Measurements from ENCODE around the gene RC3H1. TPM values are rescaled to one million over a fixed set of nuclear protein-coding genes. Genes with fewer than 3 reads are reported as not detected.
"Not testable (repeated sequence)": the region's sequence is repeated elsewhere in the genome, so short reads cannot be mapped to it uniquely, and the experiment has no call there.

RC3H1 gene
- total RNA-seq, 2 experiments from 2014 or later = 38.0 to 40.4 TPM

- H3K36me3 ChIP-seq (ENCODE audit: insufficient read depth, low read length) = peaks cover 63% of the 10 kb centered on the region
These were observed 35.2 kb downstream of the RC3H1 start for GRCh38 chr1:173986951-173987350.

GRCh38 chr1:173970252-173970651 is 51.9 kb downstream of the RC3H1 start:
- Mint-ChIP-seq H3K4me1 (ENCODE audit: low read depth) (no peaks in the 10 kb centered on the region), H3K4me3 (no peak overlapping the region), H3K27me3 (no peaks in the 10 kb centered on the region), H3K27ac (no peak overlapping the region), H3K36me3 (ENCODE audit: low read depth) (peaks cover 76% of the 10 kb centered on the region), H3K9me3 (no peaks in the 10 kb centered on the region)
- intact Hi-C loops (cut with DNase I, micrococcal nuclease) = no loop called here
- ChIA-PET CTCF (interaction anchor here (1.5 kb wide), 1 partner anchor 247 kb away, joined by 4 read pairs; no protein-coding TSS in a partner anchor), POLR2A (no interaction called here)
- Histone ChIP-seq H3K9me3 (ENCODE audit: control insufficient read depth in 1 of 2, insufficient read depth in 1 of 2, low read length in 2 of 2) (no peaks in the 10 kb centered on the region), H3K27ac (ENCODE audit: low read depth in 1 of 2, low read length in 2 of 2) (no peak overlapping the region), H3K36me3 (ENCODE audit: insufficient read depth, low read length) (peaks cover 71% of the 10 kb centered on the region), H3K27me3 (ENCODE audit: control insufficient read depth in 1 of 2, insufficient read depth in 2 of 2, low read length in 2 of 2) (no peaks in the 10 kb centered on the region), H3K4me1 (ENCODE audit: insufficient read depth, low read length) (no peaks in the 10 kb centered on the region), H3K4me3 (ENCODE audit: low read length) (no peak overlapping the region)
- no peak for DNase-seq
- ATAC-seq (ENCODE audit: poor library complexity) = no peak
- TF ChIP-seq CTCF (IDR thresholded peaks at IDR 0.05) = no peak

More at GRCh38 chr1:173986951-173987350, 35.2 kb downstream of the RC3H1 start:
- Histone ChIP-seq H3K27me3 (ENCODE audit: control insufficient read depth in 1 of 2, insufficient read depth in 2 of 2, low read length in 2 of 2) (no peaks in the 10 kb centered on the region), H3K9me3 (ENCODE audit: control insufficient read depth in 1 of 2, insufficient read depth in 1 of 2, low read length in 2 of 2) (no peaks in the 10 kb centered on the region), H3K27ac (ENCODE audit: low read depth in 1 of 2, low read length in 2 of 2) (no peak overlapping the region), H3K4me3 (ENCODE audit: low read length) (no peak overlapping the region), H3K4me1 (ENCODE audit: insufficient read depth, low read length) (no peaks in the 10 kb centered on the region)
- Mint-ChIP-seq H3K4me1 (ENCODE audit: low read depth) (no peaks in the 10 kb centered on the region), H3K9me3 (no peaks in the 10 kb centered on the region), H3K27me3 (no peaks in the 10 kb centered on the region), H3K27ac (peak overlapping the region; percentile 65), H3K36me3 (ENCODE audit: low read depth) (peaks cover 74% of the 10 kb centered on the region), H3K4me3 (no peak overlapping the region)
- ChIA-PET CTCF (interaction anchor here (1.2 kb wide), 1 partner anchor 166 kb away, joined by 3 read pairs; no protein-coding TSS in a partner anchor), POLR2A (no interaction called here)
- DNase-seq = no peak
- ATAC-seq (ENCODE audit: poor library complexity) = no peak
- intact Hi-C loops (cut with DNase I, micrococcal nuclease) = loop anchor here in 1 of 2 experiments (10.0 kb wide), 1 partner anchor 228 kb away; no protein-coding TSS in a partner anchor
- TF ChIP-seq CTCF (IDR thresholded peaks at IDR 0.05) = no peak

DNA sequence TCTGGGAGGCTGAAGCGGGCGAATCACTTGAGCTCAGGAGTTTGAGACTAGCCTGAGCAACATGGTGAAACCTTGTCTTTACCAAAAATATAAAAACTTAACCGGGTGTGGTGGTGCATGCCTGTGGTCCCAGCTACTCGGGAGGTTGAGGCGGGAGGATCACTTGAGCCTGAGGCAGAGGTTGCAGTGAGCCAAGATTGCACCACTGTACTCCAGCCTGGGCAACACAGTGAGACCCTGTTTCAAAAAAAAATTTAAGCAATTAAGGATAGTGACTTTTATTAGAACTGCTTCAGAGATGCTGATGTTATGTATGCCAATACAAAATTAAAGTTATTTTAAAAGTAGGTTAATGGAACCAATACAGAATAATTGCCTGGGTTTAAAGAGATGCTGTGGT is 56.3 kb downstream of the RC3H1 start:
- POLR2A ChIA-PET; H3K9me3 ChIP-seq (ENCODE audit: control insufficient read depth in 1 of 2, insufficient read depth in 1 of 2, low read length in 2 of 2); ATAC-seq (ENCODE audit: poor library complexity); H3K4me1 ChIP-seq (ENCODE audit: insufficient read depth, low read length); H3K4me1 Mint-ChIP-seq (ENCODE audit: low read depth); DNase-seq; H3K27ac Mint-ChIP-seq; H3K4me3 ChIP-seq (ENCODE audit: low read length); H3K9me3 Mint-ChIP-seq; H3K27me3 ChIP-seq (ENCODE audit: control insufficient read depth in 1 of 2, insufficient read depth in 2 of 2, low read length in 2 of 2); intact Hi-C loops (cut with DNase I, micrococcal nuclease); CTCF ChIA-PET; H3K4me3 Mint-ChIP-seq; H3K27me3 Mint-ChIP-seq; H3K27ac ChIP-seq (ENCODE audit: low read depth in 1 of 2, low read length in 2 of 2): not testable (repeated sequence)
- peaks cover 77% of the 10 kb centered on the region for H3K36me3 ChIP-seq (ENCODE audit: insufficient read depth, low read length)
- H3K36me3 Mint-ChIP-seq (ENCODE audit: low read depth) = peaks cover 80% of the 10 kb centered on the region

DNA sequence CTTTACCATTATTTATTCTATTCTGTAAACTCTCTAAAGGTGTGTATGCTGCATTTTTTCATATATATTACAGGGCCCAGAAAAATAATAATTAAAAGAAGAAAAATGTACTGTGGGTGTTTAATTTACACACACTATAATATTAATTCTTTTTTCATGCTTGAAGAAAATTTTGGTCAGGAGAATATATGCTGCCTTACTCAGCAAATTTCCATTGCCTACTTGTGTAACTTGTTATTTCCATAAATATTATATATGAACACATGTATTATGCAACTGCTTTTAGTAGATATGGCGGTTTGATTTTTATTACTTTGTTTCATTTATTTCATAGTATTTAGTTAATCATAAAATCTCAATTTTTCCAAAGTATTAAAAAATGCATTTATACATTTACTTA is 58.7 kb downstream of the RC3H1 start:
- no peaks in the 10 kb centered on the region for H3K27me3 ChIP-seq (ENCODE audit: control insufficient read depth in 1 of 2, insufficient read depth in 2 of 2, low read length in 2 of 2)
- CTCF ChIA-PET = no interaction called here
- intact Hi-C loops (cut with DNase I, micrococcal nuclease) = no loop called here
- Mint-ChIP-seq H3K4me3 (no peak overlapping the region), H3K27me3 (no peaks in the 10 kb centered on the region), H3K36me3 (ENCODE audit: low read depth) (peaks cover 89% of the 10 kb centered on the region), H3K27ac (no peak overlapping the region), H3K9me3 (no peaks in the 10 kb centered on the region), H3K4me1 (ENCODE audit: low read depth) (no peaks in the 10 kb centered on the region)
- H3K27ac ChIP-seq (ENCODE audit: low read depth in 1 of 2, low read length in 2 of 2) = no peak overlapping the region
- no peaks in the 10 kb centered on the region for H3K9me3 ChIP-seq (ENCODE audit: control insufficient read depth in 1 of 2, insufficient read depth in 1 of 2, low read length in 2 of 2)
- no peak overlapping the region for H3K4me3 ChIP-seq (ENCODE audit: low read length)
- no peak for ATAC-seq (ENCODE audit: poor library complexity)
- POLR2A ChIA-PET = no interaction called here
- H3K36me3 ChIP-seq (ENCODE audit: insufficient read depth, low read length) = peaks cover 71% of the 10 kb centered on the region
- no peak for TF ChIP-seq CTCF (IDR thresholded peaks at IDR 0.05)
- no peak for DNase-seq
- no peaks in the 10 kb centered on the region for H3K4me1 ChIP-seq (ENCODE audit: insufficient read depth, low read length)
